Left renal pelvis (tissue), 4 donors: ENCODE data around the gene NR2F1. TPM values are rescaled to one million over a fixed set of nuclear protein-coding genes. Genes with fewer than 3 reads are reported as not detected.

Source experiments
- DNase-seq, 4 donors: peaks; one replicate each; pipeline ENCODE4 v3.0.0-alpha.2; 2013; ENCODE audit warnings: low read depth in 4 of 4, low spot score in 3 of 4
- polyA plus RNA-seq, 4 donors: library from polyadenylated mRNA; unstranded; fragments of 120-200 nt; gene quantifications; one replicate each; pipeline ENCODE4 v1.2.1, GENCODE V29; 2013; ENCODE audit not compliant: insufficient read length in 4 of 4

The NR2F1 gene
- polyA plus RNA-seq, 4 donors = 223 to 932 (median 260) TPM

DNA sequence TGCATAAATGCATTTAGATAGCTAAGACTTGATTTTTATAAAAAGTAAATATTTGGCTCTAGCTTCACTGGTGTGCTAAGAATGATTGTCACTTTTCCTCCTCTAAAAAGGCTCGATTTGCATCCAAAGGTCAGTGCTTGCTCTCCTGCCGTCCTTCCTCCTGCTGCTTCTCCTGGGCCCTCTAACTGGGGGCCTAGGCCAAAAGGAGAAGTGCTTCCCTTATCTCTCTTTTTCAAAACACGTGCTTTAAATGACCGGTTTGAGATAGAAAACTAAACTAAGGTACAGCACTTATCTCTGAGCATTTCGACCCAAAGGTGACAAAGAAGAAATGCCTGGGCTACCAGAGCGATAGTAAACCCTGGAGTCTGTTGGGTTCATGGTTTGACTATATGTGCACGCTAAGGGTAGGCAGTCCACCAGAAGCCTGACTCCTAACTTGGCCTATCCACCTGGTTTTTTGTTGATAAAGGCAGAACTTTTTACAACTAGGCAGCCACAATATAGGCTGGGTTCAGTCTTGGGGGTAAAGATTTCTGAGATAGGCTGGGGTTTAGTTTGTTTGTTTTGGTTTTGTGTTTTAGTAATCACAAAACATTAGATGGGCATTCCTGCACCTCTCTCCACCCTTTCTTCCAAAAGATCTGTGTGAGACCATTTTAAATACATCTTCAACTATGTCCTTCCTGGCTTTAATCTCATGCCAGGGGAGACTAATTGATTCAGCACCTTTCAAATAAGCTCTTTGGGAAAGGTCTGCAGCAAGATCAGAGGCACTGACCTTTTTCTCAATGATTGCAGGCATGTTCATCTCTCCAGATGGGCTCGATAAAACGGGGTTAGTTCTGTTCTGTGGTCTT lies 5.8 kb upstream of the NR2F1 start:
- no peak for DNase-seq

DNA sequence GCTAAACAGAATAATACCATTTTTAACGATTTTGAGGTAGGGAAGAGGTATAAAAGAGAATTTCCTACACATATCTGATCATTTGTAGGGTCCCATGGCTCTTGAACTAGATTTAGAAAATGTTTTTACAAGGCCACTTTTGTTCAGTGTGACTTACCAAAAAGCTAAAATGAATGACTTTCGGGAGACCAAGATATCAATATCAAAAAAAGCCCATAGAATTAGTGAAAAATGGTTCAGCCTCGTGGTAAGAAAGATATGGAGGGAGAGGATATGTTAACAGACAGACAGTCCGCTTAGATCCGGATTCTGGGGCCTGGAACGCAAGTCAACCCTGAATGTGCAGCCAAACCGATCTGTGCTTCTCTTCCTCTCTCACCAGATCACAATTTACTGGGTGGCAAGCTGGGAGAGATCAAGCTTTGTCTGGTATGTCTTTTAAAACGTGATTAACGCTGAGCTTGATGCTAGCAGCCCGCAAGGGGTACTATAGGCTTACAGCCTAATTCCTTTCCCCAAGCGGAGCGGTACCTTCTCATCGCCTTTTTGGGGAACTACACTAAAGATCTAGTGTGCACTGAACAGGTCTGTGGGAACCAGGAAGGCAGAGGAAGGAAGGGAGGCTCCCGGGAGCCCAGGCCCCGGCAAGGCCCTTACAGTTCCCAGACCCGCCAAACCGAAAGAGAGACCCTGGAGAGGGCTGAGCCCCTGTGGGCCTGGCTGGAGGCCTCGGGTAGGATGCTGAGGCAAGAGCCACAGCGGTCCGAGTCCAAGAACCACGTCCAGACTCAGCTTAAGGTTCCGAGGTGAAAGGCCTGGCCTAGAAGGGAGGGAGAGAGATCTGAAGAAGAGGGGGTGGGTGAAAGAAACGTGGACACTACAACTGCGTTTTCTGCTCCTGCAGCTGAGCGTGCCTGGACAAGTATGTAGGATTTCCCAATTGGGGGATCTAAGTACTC lies 4.9 kb upstream of the NR2F1 start:
- peak in 1 of 4 donors; percentile 32 for DNase-seq

DNA sequence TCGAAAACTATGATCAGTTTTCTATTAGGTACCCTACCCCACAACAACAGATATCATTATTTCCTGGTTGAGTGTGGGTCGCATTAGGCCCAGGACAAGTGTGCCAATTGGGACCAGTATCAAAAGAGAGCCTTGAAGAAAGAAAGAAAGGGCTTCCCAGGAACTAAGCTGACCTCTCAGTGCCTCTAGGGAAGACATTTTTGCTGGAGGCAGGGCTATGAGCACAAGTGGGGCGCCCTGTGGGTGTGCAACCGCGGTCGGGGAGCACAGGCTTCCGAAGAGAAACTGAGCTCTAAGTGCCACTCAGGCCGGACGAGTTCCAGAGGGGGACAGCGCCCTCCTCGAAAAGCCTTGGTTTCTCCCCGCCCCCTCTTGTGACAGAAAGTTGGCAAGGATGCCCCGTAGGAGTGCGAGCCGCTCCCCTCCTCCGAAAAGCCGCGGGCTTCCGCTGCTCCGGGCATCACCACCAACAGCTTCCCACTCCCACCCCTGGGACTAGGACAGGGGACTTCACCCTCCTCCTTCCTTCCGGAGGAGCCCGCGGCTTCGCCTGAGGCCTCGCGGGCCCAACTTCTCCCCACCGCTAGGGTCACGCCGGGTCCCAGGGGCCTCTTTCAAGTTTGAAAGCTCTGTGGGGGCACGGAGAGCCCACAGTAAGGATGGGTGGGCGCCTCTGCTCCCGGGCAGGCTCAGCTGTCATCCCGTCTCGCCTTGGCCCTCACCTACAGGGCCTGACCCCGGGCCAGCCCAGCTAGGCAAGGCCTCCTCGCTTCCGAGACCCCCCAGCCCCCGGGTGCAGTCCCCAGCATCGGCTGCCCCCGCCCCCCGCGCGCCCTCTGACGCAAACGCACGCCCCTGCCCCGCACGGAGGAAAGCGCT lies 4.0 kb upstream of the NR2F1 start:
- DNase-seq = peak in 1 of 4 donors; percentile 72

DNA sequence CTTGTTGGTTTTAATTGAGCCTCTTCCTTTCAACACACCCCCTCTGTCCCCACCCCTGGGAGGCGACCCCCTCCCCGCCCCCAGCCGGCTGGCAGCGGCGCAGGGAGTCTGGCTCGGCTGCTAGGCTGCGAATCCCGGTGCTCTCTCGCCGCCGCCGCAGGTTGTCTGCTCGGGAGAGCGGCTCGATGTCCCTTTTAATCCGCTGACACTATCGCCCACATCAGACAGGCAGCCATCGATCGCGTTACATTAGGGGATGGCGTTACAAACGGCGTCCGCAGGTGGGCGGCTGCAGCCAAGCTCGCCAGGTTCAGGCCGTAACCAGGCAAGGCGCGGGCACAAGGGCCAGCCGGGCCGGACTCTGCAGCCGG lies 3.3 kb upstream of the NR2F1 start:
- peak in 1 of 4 donors; percentile 48 for DNase-seq

DNA sequence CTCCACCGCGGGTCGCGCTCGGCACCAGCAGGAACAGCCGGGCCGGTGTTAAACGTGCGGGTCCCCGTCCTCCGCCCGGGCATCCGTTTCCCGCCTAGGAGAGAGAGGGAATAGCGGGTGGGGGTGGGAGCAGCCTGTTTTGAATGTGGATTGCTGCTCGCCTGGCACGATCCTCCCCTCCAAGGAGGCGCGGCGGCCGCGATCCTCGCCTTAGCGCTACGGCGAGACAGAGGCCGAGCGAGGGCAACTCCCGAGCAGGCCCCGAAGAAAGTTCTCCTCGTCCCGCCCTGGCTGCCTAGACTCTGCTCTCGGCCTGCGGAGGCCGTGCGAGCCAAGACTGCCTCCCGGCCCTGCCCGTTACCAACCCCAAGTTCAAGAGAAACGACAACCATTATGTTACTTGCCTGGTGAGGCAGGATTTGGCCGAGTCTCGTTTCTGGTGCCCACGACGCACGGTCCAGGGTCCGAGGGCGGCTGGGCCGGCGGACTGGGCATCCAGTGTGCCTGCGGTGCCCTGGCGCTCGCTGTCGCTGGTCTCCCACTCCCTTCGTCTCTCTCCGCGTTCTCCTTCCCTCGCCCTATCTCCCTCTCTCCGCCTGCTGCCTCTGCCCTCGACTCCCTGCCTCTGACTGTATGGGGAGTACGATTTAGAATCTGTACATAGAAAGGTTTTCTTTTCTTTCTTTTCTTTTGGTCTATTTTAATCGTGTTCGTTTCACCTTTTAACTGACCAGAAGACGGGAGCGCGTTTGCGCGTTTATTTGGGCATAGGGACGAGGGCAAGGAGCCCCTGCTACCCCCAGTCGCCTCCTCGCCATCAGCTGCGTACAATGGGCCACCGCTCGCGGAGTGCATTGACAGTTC lies 2.7 kb upstream of the NR2F1 start:
- peak in 1 of 4 donors; percentile 14 for DNase-seq

DNA sequence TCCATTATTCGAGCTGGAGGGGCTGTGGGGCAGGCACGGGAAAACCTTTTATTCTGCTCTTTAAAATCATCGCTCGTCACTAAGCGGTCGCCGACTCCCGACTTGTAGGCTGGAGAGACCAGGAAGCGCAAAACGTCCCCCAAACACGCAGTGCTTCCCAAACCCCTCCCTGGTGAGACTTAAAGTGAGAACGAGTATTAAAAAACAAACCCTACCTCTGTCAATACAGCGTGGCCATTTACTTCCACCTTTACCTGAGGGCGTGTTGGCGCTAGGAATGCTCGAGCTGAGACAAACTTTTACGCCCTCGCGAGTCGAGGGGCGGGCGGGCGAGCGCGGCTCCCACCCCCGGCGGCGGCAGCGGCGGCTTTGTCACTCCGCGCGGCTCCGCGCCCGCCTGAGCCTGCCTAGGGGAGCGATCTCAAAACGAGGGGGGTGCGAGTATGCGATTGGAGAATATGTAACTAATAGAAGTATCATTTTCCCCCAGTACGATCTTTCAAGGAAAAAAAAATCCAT lies 2.0 kb upstream of the NR2F1 start, which contains the start of gene NR2F1-AS1:
TSS of gene NR2F1-AS1 (minus strand) at position 293 of the 519 bp plus-strand sequence.
- DNase-seq = peak in 1 of 4 donors; percentile 37

DNA sequence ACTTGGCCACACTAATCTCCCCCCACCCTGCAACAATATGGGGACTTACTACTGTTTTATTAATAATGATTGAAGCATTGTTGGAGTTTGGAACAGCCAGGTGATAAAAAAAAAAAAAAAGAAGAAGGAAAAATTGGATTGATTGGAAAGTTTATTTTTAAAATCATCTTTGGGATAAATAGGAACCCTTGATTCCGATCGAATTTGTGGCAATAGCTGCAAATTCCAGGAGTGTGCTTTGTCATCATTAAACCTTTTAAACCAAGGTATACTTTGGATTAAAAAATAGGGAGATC lies 907 bp upstream of the NR2F1 start:
- no peak for DNase-seq

DNA sequence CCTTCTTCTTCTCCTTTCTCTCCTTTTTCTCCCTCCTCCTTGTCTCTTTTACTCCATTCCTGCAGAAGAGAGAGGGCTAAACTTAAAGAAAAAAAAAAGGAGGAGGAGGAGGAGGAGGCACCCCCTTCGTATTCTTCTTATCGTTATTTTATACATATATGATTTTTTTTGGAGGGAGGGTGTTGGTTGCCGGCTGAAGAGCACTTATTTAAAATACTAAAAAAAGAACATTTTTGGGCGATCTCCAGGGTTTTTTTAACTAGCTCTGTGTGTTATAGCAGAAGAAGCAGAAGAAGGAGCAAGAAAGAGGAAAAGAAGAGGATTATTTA lies 381 bp downstream of the NR2F1 start:
- DNase-seq = no peak

DNA sequence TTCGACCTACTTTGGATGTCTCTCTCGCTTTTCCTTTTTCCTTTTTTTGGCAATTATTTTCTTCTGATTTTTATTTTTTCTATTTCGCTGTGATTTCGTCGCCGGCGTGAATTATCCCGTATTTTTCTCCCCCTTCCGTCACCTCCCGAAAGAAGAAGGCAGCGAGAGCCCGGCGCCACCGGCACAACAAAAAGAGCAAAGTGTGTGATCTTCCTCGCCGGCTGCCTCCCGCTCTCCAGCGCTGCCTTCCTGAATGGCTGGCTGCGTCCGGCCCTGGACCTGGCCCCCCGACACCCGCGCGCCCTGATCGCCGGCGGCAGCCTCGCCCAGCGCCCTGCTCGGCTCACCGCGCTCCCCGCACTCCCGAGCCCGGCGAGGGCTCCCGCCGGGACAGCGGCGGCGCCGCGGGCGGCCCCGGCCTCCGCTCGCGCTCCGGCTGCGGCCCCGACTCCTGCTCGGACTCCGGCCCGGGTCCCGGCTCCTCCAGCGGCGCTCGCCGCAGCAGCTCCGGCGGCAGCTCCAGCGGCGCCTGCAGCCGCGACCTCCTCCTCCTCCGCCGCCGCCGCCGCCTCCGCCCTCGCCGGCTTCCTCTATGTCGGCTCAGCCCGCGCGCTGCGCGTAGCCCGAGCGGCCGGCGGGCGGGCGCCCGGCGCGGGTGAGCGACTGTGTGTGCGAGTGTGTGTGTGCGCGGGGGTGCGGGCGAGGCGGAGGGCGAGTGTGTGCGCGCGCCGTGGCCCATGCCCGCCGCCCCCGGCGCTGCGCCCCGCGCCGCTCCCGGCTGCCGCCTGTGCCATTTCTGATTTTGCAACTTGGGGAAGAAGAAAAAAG lies 960 bp downstream of the NR2F1 start:
- peak in 1 of 4 donors; percentile 9 for DNase-seq

DNA sequence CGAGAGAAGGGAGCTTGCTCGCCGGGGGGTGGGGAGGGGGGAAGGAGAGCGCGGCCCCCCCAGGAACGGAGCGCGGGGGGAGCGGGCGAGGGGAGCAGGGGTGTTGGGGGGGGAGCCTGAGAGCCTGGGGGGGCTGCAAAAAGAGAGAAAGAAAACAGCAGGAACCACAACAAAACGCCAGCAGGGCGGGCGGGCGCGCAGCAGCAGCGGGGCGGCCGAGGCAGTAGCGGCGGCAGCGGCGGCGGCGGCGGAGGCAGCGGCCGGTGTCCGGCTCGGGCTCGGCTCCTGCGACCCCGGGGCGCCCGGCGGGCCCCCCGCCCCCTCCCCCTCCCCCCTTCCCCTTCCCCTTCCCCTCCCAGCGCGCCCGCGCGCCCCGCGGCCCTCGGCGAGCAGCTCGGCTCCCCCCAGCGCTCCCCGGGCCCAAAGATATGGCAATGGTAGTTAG lies 1.6 kb downstream of the NR2F1 start:
- DNase-seq = no peak

DNA sequence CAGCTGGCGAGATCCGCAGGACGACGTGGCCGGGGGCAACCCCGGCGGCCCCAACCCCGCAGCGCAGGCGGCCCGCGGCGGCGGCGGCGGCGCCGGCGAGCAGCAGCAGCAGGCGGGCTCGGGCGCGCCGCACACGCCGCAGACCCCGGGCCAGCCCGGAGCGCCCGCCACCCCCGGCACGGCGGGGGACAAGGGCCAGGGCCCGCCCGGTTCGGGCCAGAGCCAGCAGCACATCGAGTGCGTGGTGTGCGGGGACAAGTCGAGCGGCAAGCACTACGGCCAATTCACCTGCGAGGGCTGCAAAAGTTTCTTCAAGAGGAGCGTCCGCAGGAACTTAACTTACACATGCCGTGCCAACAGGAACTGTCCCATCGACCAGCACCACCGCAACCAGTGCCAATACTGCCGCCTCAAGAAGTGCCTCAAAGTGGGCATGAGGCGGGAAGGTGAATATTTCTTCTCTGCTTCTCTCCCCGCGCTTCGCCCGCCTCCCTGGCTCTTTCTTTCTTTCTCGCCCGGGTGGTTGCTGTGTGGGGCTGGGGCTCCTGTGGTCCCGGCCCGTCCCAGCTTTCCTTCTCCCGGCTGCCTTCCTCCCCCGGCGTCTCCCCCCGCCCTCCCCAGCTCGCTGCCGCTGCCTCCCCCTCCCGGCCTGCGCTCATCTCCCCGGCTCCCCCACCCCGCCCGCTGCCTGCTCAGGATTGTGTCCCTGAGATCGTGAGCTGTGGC lies 2.2 kb downstream of the NR2F1 start:
- DNase-seq = no peak

DNA sequence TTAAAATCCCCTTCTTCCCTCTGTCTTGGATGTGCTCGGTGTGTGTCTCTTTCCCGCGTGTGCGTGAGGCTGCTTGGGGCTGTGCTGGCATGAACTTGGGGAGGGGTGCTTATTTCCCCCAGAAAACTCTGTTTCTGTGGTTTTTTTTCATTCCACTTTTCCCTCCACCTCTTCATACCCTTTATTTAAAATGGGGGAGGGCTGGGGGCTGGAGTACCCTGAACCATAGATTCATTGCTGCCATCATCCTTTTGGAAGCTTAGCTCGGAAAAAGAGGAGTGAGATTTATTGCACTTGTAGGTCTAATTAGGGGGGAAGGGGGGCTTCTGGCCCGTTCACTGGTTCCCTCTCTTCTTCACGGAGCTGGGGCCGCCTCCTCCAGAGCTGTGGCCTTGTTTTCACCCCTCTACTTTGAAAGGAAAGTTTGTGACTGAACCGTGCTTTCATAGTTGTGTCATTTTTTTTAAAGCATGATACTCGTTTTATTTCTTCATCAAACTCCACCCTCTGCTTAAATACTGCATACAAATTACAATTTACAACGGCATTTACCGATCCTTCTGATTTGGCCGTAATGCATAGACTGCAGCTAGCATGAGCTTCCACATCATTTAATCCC lies 2.9 kb downstream of the NR2F1 start:
- DNase-seq = no peak

DNA sequence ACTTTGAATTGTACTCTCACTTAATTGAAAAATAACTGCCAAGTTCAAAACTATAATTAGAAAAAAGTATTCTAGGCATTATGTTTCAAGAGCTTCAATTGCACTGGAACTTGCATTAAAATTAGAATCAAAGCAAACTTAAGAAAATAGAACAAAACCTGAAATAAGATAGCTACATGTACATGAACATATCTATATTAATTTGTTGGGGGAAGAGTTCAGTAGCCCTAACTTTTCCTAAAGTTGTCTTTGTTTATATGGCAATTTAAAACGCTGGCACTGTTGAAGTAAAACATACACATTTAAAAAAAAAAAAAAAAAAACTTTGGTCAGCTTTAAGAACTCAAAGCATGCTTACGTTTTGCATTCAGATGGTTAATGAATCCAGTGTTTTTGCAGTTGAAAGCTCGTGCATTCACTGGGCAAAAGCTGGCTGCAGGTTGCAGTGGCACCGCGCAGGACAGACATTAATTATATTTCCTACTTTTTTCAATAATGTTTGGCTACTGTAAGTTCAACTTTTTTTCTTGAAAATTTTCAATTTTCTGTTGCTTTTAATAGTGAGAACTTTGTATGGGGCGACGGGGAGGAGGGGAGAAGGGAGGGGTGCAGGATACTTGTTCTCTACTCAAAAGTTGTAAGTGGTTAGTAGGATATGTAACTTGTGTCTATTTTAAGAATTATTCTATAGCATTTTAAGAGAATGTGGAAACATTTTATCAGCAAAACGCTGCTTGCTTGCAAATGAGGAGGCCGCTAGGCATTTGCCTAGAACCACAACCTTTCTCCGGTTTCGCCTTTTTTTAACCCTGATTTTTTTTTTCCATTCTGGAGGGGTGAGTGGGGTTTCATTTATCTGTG lies 3.9 kb downstream of the NR2F1 start:
- no peak for DNase-seq

DNA sequence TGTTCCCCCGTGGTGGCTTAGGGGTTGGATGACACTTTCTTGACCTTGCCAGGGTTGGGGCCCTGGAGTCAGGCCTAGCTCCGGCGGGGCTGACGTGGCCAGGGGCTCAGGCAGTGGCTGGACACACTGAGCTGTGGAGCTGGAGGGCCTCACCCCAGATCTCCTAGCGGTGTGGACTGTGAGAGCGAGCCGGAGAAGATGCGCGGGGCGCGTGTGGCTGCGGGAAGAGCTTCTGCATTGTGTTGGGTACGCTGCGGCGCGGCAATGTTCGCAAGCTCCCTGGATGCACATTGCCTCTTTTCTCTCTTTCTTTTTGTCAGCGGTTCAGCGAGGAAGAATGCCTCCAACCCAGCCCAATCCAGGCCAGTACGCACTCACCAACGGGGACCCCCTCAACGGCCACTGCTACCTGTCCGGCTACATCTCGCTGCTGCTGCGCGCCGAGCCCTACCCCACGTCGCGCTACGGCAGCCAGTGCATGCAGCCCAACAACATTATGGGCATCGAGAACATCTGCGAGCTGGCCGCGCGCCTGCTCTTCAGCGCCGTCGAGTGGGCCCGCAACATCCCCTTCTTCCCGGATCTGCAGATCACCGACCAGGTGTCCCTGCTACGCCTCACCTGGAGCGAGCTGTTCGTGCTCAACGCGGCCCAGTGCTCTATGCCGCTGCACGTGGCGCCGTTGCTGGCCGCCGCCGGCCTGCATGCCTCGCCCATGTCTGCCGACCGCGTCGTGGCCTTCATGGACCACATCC lies 4.8 kb downstream of the NR2F1 start:
- DNase-seq = no peak

DNA sequence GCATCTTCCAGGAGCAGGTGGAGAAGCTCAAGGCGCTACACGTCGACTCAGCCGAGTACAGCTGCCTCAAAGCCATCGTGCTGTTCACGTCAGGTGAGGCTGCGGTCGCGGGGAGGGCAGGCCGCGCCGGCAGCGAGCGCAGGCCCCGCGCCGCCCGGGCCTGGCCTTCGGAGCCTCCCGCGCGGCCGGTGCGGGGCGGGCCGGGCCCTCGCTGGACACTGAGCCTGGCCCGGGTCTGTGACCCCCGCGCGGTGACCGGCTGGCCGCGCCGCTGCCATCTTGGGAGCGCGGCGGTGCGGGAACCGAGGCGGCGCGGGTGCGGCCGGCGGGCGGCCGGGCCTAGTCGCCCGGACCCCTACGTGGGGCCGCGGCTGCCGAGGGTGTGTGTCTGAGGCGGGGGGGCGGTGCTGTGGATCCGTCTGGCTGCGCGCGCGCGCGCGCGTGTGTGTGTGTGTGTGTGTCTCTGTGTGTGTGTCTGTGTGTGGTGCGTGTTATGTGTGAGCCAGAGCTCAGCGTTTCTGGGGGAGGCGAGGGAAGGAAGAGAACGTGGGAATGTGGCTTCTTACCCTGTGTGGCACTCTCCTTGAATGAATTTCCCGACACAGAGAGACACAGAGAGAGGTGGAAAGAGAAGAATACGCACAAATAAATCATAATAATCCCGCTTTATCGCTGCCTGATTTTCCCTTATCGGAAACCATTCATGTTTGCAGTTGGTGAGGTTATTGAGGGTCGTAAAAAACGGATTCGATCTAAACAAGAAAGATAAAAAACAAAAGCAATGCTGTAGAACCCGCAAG lies 5.5 kb downstream of the NR2F1 start:
- no peak for DNase-seq
